CD4-positive, alpha-beta T cell treated with Interleukin-15 for 1 hour (primary cell): Measurements from ENCODE around the gene YES1.
"Not testable (repeated sequence)": the region's sequence is repeated elsewhere in the genome, so short reads cannot be mapped to it uniquely, and the experiment has no call there.

Experiments
- DNase-seq: peaks from one replicate; pipeline ENCODE4 v3.0.0-alpha.2; 2020

The YES1 gene

GRCh38 chr18:717003-717402 is 95.0 kb downstream of the YES1 start:
- DNase-seq, result no peak

GRCh38 chr18:715626-716025 is 96.4 kb downstream of the YES1 start:
- no peak for DNase-seq

- DNase-seq, result no peak
Measured at GRCh38 chr18:713135-713490, 98.9 kb downstream of the YES1 start.

GRCh38 chr18:712401-713134 is 99.5 kb downstream of the YES1 start, which contains the start of gene ENOSF1:
ENOSF1 (minus strand) TSS chr18:712630; CDS start chr18:712587, 43 bp downstream.
- DNase-seq, result peak; percentile 81

GRCh38 chr18:711657-712400 is 100.2 kb downstream of the YES1 start:
- peak; percentile 82 for DNase-seq

- DNase-seq, result no peak
Measured at GRCh38 chr18:711310-711656, 100.8 kb downstream of the YES1 start.

GRCh38 chr18:710418-711300 is 101.4 kb downstream of the YES1 start:
- DNase-seq, result no peak

GRCh38 chr18:709771-710170 is 102.3 kb downstream of the YES1 start:
- DNase-seq, result no peak

- DNase-seq, result no peak
Measured at GRCh38 chr18:708096-708495, 103.9 kb downstream of the YES1 start.

- no peak for DNase-seq
Measured at GRCh38 chr18:706405-706804, 105.6 kb downstream of the YES1 start.

GRCh38 chr18:703213-703967 is 108.7 kb downstream of the YES1 start:
- no peak for DNase-seq

- no peak for DNase-seq
Measured at GRCh38 chr18:697800-698199, 114.2 kb downstream of the YES1 start.

- DNase-seq, result no peak
Measured at GRCh38 chr18:697012-697411, 115.0 kb downstream of the YES1 start.

GRCh38 chr18:693466-694187 is 118.4 kb downstream of the YES1 start:
- no peak for DNase-seq

GRCh38 chr18:692824-693223 is 119.2 kb downstream of the YES1 start:
- DNase-seq, result no peak

- no peak for DNase-seq
Measured at GRCh38 chr18:688323-688722, 123.7 kb downstream of the YES1 start.

GRCh38 chr18:686339-687111 is 125.5 kb downstream of the YES1 start:
- DNase-seq, result no peak

- no peak for DNase-seq
Measured at GRCh38 chr18:685438-685837, 126.6 kb downstream of the YES1 start.

GRCh38 chr18:683531-683930 is 128.5 kb downstream of the YES1 start:
- no peak for DNase-seq

GRCh38 chr18:682833-683232 is 129.2 kb downstream of the YES1 start:
- DNase-seq, result no peak

- not testable (repeated sequence) for DNase-seq
Measured at GRCh38 chr18:682416-682815, 129.6 kb downstream of the YES1 start.
